GM18868 (cell line): Measurements from ENCODE around the gene KRTAP3-3.
"Not testable (repeated sequence)": the region's sequence is repeated elsewhere in the genome, so short reads cannot be mapped to it uniquely, and the experiment has no call there.

Experiments
- ATAC-seq: cut with Tn5 transposase; IDR thresholded peaks from one replicate; pipeline ENCODE4 v1.9.1; 2021; ENCODE audit warnings: mild to moderate bottlenecking, moderate library complexity; ENCODE audit not compliant: unreplicated experiment

Gene KRTAP3-3

DNA sequence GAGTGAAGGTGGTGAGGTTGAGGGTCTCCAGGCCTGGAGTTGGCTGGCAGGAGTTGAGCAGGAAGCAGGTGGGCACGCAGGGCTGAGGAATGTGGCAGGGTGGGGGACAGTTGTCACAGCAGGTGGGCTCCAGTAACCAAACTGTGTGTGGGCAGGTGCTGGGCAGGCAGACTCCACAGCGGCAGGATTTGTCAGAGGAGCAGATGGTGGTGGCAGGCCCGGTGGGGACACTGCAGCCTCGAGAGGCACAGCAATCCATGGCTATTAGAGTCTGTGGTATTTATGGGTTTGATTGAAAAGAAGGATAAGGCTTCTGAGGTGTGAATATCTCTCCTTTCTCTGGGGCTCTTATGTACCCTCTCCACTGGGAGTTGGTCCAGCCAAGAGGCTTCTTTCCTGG is at the start of gene KRTAP3-3:
TSS of gene KRTAP3-3 (minus strand) at position 326 of the 400 bp plus-strand sequence. CDS start at position 259, 67 bp downstream.
- no peak for ATAC-seq

DNA sequence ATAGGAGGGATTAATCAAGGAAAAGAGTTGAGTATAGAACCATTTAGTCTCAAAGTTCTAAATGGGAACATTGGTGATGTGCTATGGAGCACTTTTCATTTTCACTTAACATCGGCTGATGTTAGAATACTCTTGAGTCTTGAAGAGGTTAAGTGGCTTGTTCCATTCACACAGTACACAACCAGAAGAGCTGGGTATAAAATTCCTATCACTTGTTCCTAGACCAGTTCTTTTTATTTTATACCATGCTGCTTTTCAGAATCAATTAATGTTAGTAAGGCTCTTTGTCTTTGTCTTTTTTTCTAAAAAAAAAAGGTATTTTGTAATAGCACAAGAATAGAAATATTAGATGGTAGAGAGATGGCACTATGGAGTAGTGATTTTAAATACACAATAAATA is 49.0 kb upstream of the KRTAP3-3 start:
- ATAC-seq = no peak

DNA sequence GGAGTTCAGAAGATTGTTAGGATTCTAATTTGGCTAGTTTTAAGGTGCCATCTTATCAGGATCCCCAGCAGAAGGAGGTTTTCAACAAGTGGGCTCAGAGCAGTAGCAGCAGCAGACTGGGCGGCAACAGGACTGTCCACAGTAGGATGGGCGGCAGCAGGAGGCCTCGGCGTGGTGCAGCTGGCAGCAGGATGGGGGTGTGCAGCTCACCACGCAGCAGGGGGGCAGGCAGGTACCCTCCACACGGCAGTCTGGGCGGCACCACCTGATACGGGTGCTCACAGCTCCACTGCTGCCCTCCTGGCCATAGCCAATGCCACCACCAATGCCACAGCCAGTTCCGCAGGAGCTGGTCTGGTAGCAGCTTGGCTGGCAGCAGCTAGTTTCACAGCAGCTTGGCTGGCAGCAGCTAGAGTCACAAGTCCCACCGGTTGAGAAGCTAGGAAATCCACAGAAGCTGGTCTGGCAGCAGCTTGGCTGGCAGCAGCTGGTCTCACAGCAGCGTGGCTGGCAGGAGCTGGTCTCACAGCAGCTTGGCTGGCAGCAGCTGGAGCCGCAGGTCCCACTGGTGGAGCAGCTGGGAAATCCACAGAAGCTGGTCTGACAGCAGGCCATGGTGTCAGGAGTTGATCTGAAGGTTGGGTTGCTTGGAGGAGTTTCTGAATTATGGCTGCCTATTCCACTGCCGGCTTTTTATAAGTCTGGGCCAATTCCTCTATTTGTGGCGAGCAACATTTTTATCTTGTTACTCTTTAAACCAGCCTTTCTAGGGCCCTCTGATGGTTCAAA is 47.0 kb upstream of the KRTAP3-3 start, which contains the start of gene KRTAP1-1:
TSS of gene KRTAP1-1 (minus strand) at position 668 of the 789 bp plus-strand sequence. CDS start at position 615, 53 bp downstream.
- ATAC-seq = not testable (repeated sequence)

DNA sequence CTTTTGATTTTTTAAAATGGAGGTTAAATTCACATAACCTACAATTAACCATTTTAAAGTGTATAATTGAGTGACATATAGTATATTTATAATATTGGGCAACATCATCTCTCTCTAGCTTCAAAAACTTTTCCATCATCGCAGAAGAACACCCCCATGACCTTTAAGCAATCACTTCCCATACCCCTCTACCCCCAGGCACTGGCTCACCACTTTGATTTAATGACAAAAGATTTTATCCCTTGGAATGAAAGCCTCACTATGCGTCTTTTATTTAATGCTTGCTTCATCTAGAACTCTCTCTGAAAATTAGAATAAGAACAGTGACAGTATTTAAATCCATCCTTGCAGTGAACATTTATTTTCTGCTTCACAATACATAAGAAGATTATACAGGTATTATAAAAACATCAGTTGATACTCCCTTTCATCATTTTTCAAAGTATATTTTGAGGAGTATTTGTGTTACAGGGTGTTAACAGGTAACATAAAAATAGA is 43.9 kb upstream of the KRTAP3-3 start:
- no peak for ATAC-seq

DNA sequence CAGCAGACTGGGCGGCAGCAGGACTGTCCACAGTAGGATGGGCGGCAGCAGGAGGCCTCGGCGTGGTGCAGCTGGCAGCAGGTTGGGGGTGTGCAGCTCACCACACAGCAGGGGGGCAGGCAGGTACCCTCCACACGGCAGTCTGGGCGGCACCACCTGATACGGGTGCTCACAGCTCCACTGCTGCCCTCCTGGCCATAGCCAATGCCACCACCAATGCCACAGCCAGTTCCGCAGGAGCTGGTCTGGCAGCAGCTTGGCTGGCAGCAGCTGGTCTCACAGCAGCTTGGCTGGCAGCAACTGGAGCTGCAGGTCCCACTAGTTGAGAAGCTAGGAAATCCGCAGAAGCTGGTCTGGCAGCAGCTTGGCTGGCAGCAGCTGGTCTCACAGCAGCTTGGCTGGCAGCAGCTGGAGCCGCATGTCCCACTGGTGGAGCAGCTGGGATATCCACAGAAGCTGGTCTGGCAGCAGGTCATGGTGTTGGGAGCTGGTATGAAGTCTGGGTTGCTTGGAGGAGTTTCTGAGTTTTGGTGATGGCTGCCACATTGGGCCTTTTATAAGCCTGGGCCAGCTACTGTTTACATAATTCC is 40.5 kb upstream of the KRTAP3-3 start, which contains the start of gene KRTAP1-3:
TSS of gene KRTAP1-3 (minus strand) at position 529 of the 590 bp plus-strand sequence. CDS start at position 476, 53 bp downstream.
- ATAC-seq = not testable (repeated sequence)

DNA sequence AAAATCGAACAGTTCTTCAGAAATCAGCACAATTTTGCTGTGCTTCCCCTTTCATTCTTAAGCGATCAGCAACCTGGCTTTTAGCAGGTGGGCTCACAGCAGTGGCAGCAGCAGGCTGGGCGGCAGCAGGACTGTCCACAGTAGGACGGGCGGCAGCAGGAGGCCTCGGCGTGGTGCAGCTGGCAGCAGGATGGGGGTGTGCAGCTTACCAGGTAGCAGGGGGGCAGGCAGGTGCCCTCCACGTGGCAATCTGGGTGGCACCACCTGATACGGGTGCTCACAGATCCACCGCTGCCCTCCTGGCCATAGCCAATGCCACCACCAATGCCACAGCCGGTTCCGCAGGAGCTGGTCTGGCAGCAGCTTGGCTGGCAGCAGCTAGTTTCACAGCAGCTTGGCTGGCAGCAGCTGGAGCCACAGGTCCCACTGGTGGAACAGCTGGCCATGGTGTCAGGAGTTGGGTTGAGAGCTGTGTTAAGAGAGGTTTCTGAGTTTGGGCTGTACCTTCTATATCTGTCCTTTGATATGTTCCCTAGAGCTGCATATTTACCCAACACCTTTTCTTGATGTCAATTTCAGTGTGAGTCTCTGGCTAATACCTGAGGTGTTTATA is 35.8 kb upstream of the KRTAP3-3 start, which contains the start of gene KRTAP1-4:
TSS of gene KRTAP1-4 (minus strand) at position 563 of the 613 bp plus-strand sequence. CDS start at position 446, 117 bp downstream.
- no peak for ATAC-seq

DNA sequence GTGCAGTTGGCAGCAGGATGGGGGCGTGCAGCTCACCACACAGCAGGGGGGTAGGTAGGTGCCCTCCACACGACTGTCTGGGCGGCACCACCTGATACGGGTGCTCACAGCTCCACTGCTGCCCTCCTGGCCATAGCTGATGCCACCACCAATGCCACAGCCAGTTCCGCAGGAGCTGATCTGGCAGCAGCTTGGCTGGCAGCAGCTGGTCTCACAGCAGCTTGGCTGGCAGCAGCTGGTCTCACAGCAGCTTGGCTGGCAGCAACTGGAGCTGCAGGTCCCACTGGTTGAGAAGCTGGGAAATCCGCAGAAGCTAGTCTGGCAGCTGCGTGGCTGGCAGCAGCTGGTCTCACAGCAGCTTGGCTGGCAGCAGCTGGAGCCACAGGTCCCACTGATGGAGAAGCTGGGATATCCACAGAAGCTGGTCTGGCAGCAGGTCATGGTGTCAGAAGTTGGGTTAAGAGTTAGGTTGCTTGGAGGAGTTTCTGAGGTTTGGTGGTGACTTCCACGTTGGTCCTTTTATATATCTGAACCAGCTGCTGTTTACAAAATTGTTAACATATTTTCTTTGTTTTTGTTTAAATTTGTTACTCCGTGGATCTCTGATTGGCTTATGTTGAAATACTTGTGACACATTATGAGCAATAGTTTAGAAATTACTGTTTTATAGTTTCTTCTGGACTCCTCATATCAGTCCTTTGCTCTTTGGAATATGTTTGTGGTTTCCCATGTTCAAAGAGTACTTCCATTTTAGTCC is 32.9 kb upstream of the KRTAP3-3 start, which contains the start of gene KRTAP1-5:
TSS of gene KRTAP1-5 (minus strand) at position 494 of the 757 bp plus-strand sequence. CDS start at position 441, 53 bp downstream.
- ATAC-seq = no peak

- no peak for ATAC-seq
Observed at GRCh38 chr17:41024697-41025096, 30.7 kb upstream of the KRTAP3-3 start.

GRCh38 chr17:41020336-41020735 is 26.4 kb upstream of the KRTAP3-3 start:
- no peak for ATAC-seq

- ATAC-seq = no peak
Observed at GRCh38 chr17:41019415-41019814, 25.5 kb upstream of the KRTAP3-3 start.

DNA sequence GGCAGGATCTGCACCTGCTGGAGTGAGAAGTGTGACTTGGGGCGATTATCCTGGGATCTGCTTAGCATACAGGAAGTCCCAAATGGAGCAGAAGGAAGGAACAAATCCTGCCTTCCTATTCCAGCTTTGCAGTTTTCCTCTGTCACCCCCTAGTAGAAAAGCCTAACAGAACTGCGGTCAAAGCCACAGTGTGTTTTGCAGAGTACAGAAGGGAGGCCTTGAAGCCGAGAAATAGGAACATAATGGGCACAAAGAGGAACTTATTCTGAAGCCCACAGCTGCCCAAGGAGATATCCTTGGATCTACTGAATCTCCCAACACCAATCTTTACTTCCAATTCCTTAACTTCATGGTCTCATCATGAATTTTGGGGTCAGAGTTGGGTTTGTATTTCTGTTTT is 24.6 kb upstream of the KRTAP3-3 start:
- no peak for ATAC-seq

- ATAC-seq = no peak
Observed at GRCh38 chr17:41016578-41017215, 22.7 kb upstream of the KRTAP3-3 start.

DNA sequence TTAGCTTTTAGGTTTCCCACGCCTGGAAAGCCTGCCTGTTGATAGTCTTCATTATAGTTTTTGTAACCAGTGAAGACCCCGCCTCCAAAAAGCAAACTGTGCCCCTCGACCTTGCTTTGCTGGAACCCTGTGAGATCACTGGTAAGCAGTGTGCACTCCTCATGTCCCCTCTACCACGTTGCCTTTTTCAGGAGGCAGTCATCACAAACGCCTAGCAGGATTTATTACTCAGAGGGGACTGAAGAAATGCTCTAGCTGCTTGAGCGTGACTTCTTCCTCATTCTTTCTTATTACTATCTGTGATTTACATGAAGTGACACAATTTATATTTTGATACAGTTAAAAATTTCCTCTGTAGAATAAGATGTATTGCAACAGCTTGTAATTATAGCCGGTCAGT is 21.5 kb upstream of the KRTAP3-3 start:
- ATAC-seq = no peak

- ATAC-seq = no peak
Observed at GRCh38 chr17:41013606-41014005, 19.6 kb upstream of the KRTAP3-3 start.

DNA sequence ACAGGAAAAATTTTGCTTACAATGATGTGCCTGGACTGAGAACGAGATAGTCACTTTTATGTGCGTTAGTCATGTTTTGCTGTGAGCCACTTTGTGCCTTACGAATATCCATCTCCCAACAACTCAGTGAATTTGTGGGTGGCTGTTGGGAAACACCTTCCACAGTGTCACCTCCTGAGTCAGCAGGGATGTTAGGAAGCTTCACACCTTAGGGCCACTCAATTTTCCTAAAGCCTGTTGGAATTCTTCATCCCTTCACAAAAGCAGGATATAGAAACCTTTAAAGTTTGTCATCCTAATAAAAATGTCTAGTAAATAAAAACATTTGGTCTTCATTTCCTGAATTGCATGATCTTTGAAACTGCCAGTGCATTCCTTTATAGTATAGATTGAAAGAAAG is 19.2 kb upstream of the KRTAP3-3 start:
- ATAC-seq = no peak

DNA sequence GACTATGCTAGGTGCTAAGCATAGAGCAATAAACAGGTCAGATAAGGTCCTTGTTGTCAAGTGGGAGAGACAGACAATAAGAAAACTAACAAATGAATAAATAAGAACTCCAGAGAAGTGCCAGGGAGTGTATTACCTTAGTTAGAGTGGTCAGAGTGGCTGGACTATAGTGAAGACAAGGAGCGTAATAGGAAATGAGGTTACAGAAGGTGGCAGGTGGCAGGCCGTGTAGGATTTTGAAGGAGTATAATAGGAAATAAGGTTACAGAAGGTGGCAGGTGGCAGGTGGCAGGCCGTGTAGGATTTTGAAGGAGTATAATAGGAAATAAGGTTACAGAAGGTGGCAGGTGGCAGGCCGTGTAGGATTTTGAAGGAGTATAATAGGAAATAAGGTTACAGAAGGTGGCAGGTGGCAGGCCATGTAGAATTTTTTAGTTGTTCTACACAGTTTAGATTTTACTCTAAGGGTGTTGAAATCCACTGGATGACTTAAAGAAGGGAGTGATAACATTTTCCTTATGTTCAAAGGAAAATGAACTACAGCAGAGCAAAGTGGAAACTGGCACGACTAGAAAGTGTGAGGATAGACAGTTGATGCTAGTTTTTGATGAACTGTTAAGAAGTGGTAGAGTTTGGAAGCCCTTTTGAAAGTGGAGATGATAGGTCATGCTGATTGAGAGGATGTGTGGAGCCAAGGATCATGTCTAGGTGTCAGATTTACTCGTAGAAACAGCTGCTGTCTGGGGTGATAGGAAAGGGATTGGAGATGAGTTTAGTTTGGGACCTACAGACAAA is 18.6 kb upstream of the KRTAP3-3 start:
- ATAC-seq = no peak

GRCh38 chr17:41010441-41010840 is 16.5 kb upstream of the KRTAP3-3 start:
- ATAC-seq = no peak

- ATAC-seq = no peak
Observed at GRCh38 chr17:41009936-41010335, 16.0 kb upstream of the KRTAP3-3 start.

DNA sequence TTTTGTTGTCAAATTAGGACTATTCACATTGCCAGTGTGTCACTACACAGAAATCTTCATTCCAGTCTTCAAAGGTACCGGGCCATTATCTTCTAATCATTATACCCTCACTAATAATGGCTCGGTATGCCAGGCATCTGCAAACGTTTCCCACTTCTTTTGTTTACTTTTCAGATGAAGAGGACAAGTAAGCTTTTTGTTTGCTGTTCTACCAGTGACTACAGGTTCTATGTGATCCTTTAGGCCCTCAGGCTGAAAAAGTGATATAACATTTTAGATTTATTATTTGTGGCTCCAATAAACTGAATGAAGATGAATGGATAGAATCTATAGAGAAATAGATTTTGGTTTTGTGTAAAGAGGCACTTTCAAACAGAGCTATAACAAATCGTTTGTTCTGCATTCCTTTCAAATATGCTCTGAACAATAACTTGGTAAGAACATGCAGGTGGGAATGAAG is 15.4 kb upstream of the KRTAP3-3 start:
- no peak for ATAC-seq
